ENCODE results near the gene CA12. TPM values are rescaled to one million over a fixed set of nuclear protein-coding genes. Genes with fewer than 3 reads are reported as not detected.

The CA12 gene
- total and polyA plus RNA-seq, 10 of the 15 experiments (the other 5 are each of a cell fraction or from before 2014, with no cell fraction given), result 0.03 to 0.10 TPM; not detected in 8

GRCh38 chr15:63296195-63296594 is 85.5 kb downstream of the CA12 start:
- FAIRE-seq (no peak), DNase-seq (ENCODE audit: low read depth, low spot score) (no peak), ATAC-seq (no peak)
- H3K27ac ChIP-seq (ENCODE audit: control insufficient read depth, insufficient read depth), result no peak overlapping the region
- H2AFZ ChIP-seq (ENCODE audit: control insufficient read depth, low read depth, low read length), result no peak overlapping the region
- H3K27me3 ChIP-seq (replicated peaks in 1 of 2; ENCODE audit: control insufficient read depth in 2 of 2, insufficient read depth in 2 of 2, low read length in 1 of 2), result no peaks in the 10 kb centered on the region
- SMC1A ChIA-PET (ENCODE audit: uncharacterized antibody, unreplicated experiment), result interaction anchor here (0.7 to 2.8 kb wide), 6 partner anchors 16 to 868 kb away, joined by 3 to 12 read pairs (median 3); no protein-coding TSS in a partner anchor
- in situ Hi-C loops (cut with MboI), result loop anchor here (25.0 kb wide), 1 partner anchor 291 kb away; the partner anchor contains the start of gene FBXL22
- no peak for TF ChIP-seq IRF3 (IDR thresholded peaks at IDR 0.05)
- TF ChIP-seq NFIC (IDR thresholded peaks at IDR 0.05; ENCODE audit: low read depth, low read length), result no peak
- TF ChIP-seq TAF1 (IDR thresholded peaks at IDR 0.05; ENCODE audit: borderline replicate concordance, low read depth, low read length), result no peak
- TF ChIP-seq RCOR1 (conservative IDR thresholded peaks at IDR 0.05; ENCODE audit: low read depth, low read length), result no peak
- TF ChIP-seq BRCA1 (IDR thresholded peaks at IDR 0.05; ENCODE audit: low read depth, low read length), result no peak
- TF ChIP-seq ASH2L (IDR thresholded peaks at IDR 0.05; ENCODE audit: borderline replicate concordance, low read depth), result no peak
- no peak for TF ChIP-seq ZNF217 (IDR thresholded peaks at IDR 0.05)
- no peak for TF ChIP-seq RAD51 (IDR thresholded peaks at IDR 0.05)
- no peak for TF ChIP-seq TBL1XR1 (IDR thresholded peaks at IDR 0.05; ENCODE audit: low read depth, low read length)
- H3K9me3 ChIP-seq (replicated peaks; ENCODE audit: control insufficient read depth, insufficient read depth, low read length), result no peaks in the 10 kb centered on the region
- no peaks in the 10 kb centered on the region for H4K20me1 ChIP-seq (ENCODE audit: control insufficient read depth, insufficient read depth)
- H3K4me2 ChIP-seq (ENCODE audit: control insufficient read depth, insufficient read depth), result no peak overlapping the region
- CTCF ChIA-PET, result interaction anchor here (1.2 to 11.0 kb wide), 2 partner anchors 105 to 249 kb away, joined by 4 to 145 read pairs; no protein-coding TSS in a partner anchor
- no peaks in the 10 kb centered on the region for H3K36me3 ChIP-seq (ENCODE audit: control insufficient read depth in 2 of 2, insufficient read depth in 2 of 2, low read length in 1 of 2)
- no peak overlapping the region for H3K9ac ChIP-seq (ENCODE audit: control insufficient read depth, insufficient read depth, low read length)
- H3K4me3 ChIP-seq, result no peak overlapping the region
- H3K4me1 ChIP-seq (ENCODE audit: control insufficient read depth, insufficient read depth, low read length), result peaks cover 6% of the 10 kb centered on the region; the same call in 1 of the 2 replicates
- POLR2A ChIA-PET, result no interaction called here
- BruUV-seq (replicated peaks), result no TSS peak
- WGBS (ENCODE audit: insufficient coverage, insufficient replicate concordance, low lambda C conversion rate, missing lambda C conversion rate), result 87% methylated on average over 6 of the region's 6 CpGs
- RAD21 ChIA-PET (ENCODE audit: unreplicated experiment), result interaction anchor here (1.1 to 1.6 kb wide), 3 partner anchors 47 to 314 kb away, joined by 3 to 5 read pairs (median 3); no protein-coding TSS in a partner anchor
- H3K79me2 ChIP-seq (ENCODE audit: control insufficient read depth, insufficient read depth, low read length), result no peaks in the 10 kb centered on the region
- intact Hi-C loops (cut with micrococcal nuclease; ENCODE audit: unreplicated experiment), result no loop called here
